SJCRH30 (cell line): ENCODE measurements around the gene GIMAP1. TPM values are rescaled to one million over a fixed set of nuclear protein-coding genes. Genes with fewer than 3 reads are reported as not detected.
A peak's percentile ranks its signal among the peaks of the same experiment; 100 is the strongest.
"Not testable (repeated sequence)": the region's sequence is repeated elsewhere in the genome, so short reads cannot be mapped to it uniquely, and the experiment has no call there.

ENCODE experiments used
- DNase-seq, 2 experiments: peaks; one replicate each; pipeline ENCODE4 v3.0.0-alpha.2; 2015 to 2020
- H3K27ac ChIP-seq: fragments of 250-450 bp; sonication (Bioruptor Pico); 2 replicates; pipeline ENCODE4 v1.5.1; 2020; ENCODE audit warnings: mild to moderate bottlenecking, moderate library complexity
- H3K27me3 ChIP-seq: fragments of 250-450 bp; sonication (Bioruptor Pico); 2 replicates; pipeline ENCODE4 v1.5.1; 2020; ENCODE audit warnings: mild to moderate bottlenecking, moderate library complexity
- H3K36me3 ChIP-seq: fragments of 250-450 bp; sonication (Bioruptor Pico); 2 replicates; pipeline ENCODE4 v1.5.1; 2020; ENCODE audit warnings: mild to moderate bottlenecking, moderate library complexity
- H3K4me1 ChIP-seq: fragments of 250-450 bp; sonication (Bioruptor Pico); 2 replicates; pipeline ENCODE4 v1.5.1; 2020; ENCODE audit warnings: mild to moderate bottlenecking, moderate library complexity
- H3K4me3 ChIP-seq: fragments of 250-450 bp; sonication (Bioruptor Pico); 2 replicates; pipeline ENCODE4 v1.5.1; 2020; ENCODE audit warnings: mild to moderate bottlenecking, moderate library complexity
- H3K9me3 ChIP-seq: fragments of 250-450 bp; sonication (Bioruptor Pico); replicated peaks from 2 replicates; pipeline ENCODE4 v1.5.1; 2020; ENCODE audit warnings: mild to moderate bottlenecking, moderate library complexity
- total RNA-seq: library from RNA; depleted of rRNA; stranded (reverse); fragments of >200 nt; shearing (Covaris generic); gene quantifications from 2 replicates; pipeline ENCODE4 v1.2.3, GENCODE V29; 2014; rRNA removed

Gene GIMAP1
- not detected in 2 replicates for total RNA-seq

DNA sequence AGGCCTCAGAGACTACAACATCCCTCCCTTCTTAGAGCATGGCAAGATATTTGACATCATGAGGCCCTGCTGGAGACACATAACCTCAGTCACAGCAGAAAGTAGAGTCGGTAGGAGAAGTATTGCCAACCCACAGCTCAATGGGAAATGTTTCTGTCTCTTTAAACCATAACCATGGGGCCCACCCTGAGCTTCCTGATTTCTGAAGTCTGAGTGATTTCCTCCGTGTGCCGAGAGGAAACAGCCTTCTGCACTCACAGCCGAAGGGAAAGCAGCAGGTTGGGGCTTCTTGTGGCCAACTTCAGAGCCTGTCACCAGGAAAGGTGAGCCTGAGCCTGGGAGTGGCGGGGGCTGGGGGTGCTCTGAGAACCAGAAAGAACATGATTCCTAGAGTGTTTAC is at the start of gene GIMAP1:
TSS of gene GIMAP1 (plus strand) at position 246 of the 400 bp plus-strand sequence. CDS start 2,435 bp downstream, outside the sequence.
- no peak within 1 kb of the TSS for H3K4me3 ChIP-seq
- no peaks in the 10 kb centered on the region; the same call in 1 of the 2 replicates for H3K9me3 ChIP-seq
- H3K36me3 ChIP-seq = no peaks in the 10 kb centered on the region
- DNase-seq = no peak
- no peak within 1 kb of the TSS for H3K27ac ChIP-seq
- H3K4me1 ChIP-seq = no peaks in the 10 kb centered on the region
- H3K27me3 ChIP-seq = peaks cover 23% of the 10 kb centered on the region; the same call in 1 of the 2 replicates

DNA sequence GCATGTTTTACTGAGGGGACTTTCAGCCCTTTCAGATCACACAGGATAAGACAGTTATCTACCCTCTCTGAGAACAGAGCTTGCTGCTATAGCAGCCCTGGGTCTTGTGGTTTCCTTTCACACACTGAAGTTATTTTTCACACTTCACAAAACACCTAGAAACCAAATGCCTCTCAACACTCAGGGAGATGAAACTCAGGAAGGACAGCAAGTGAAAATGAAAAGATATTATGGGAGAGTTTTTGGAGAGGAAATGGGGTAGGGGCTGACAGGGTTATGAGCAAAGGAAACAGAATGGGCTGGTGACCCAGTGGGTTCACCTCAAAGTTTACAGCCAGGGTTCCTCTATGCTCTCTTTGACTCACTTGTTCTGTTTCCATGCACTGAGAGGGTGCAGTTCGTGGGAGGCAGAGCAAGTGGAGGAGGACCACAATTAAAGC is 47.9 kb upstream of the GIMAP1 start:
- Histone ChIP-seq H3K4me3 (no peak overlapping the region), H3K27ac (no peak overlapping the region), H3K36me3 (no peaks in the 10 kb centered on the region), H3K4me1 (no peaks in the 10 kb centered on the region), H3K9me3 (no peaks in the 10 kb centered on the region), H3K27me3 (no peaks in the 10 kb centered on the region)
- DNase-seq = no peak

- Histone ChIP-seq H3K9me3 (0 out of 2 replicates have a peak, but pooled peaks cover 2% of the 10 kb centered on the region), H3K4me3 (no peak overlapping the region), H3K27me3 (no peaks in the 10 kb centered on the region), H3K4me1 (no peaks in the 10 kb centered on the region), H3K27ac (no peak overlapping the region), H3K36me3 (no peaks in the 10 kb centered on the region)
- no peak for DNase-seq
These were observed 47.4 kb upstream of the GIMAP1 start for GRCh38 chr7:150668977-150669376.

DNA sequence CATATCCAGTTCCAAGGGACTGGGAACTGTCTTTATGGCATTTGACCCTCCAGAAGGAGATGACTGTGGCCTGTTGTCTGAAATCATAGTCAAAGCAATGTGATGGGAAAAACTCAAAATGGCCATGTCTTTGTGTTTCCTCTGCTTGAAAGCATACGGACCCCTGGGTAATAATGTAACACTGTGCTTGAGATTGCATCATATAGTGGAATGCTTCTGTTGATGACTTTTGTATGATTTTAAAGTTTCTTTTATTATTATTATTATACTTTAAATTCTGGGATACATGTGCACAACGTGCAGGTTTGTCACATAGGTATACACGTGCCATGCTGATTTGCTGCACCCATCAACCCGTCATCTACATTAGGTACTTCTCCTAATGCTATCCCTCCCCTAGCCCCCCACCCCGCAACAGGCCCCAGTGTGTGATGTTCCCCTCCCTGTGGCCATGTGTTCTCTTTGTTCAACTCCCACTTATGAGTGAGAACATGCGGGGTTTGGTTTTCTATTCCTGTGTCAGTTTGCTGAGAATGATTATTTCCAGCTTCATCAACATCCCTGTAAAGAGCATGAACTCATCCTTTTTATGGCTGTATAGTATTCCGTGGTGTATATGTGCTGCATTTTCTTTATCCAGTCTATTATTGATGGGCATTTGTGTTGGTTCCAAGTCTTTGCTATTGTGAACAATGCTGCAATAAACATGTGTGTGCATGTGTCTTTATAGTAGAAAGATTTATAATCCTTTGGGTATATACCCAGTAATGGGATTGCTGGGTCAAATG is 44.4 kb upstream of the GIMAP1 start:
- H3K27ac ChIP-seq, H3K9me3 ChIP-seq, H3K4me1 ChIP-seq, H3K27me3 ChIP-seq, DNase-seq, H3K4me3 ChIP-seq, H3K36me3 ChIP-seq: not testable (repeated sequence)

GRCh38 chr7:150675714-150676113 is 40.7 kb upstream of the GIMAP1 start:
- Histone ChIP-seq H3K4me3 (no peak overlapping the region), H3K27ac (no peak overlapping the region), H3K9me3 (0 out of 2 replicates have a peak, but pooled peaks cover 3% of the 10 kb centered on the region), H3K36me3 (no peaks in the 10 kb centered on the region), H3K4me1 (peaks cover 4% of the 10 kb centered on the region; the same call in 1 of the 2 replicates), H3K27me3 (no peaks in the 10 kb centered on the region)
- DNase-seq = no peak

GRCh38 chr7:150676276-150676675 is 40.1 kb upstream of the GIMAP1 start:
- H3K36me3 ChIP-seq, H3K4me3 ChIP-seq, H3K27me3 ChIP-seq, H3K9me3 ChIP-seq, DNase-seq, H3K27ac ChIP-seq, H3K4me1 ChIP-seq: not testable (repeated sequence)

DNA sequence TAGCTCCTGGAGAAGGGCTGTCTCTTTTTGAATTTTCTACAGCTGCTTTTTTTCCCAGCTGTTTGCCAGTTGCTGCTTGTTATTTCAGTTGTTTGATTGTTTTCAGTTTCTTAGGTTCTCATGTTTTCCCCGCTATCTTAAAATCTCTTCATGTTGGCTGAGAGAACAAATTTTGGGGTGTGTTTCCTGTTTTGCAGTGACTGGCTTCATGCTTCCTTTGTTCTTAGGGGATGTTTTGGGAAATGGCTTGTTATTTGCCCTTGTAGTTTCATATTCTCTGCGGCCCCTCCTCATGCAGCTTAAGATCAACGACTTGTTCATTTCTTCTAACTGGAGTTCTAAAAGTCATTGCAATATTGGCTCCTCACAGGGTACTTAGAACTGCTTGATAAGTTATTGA is 39.6 kb upstream of the GIMAP1 start:
- not testable (repeated sequence) for H3K9me3 ChIP-seq, H3K4me1 ChIP-seq, H3K36me3 ChIP-seq, H3K27me3 ChIP-seq, H3K4me3 ChIP-seq, H3K27ac ChIP-seq
- DNase-seq = peak in 1 of 2 experiments; percentile 29

GRCh38 chr7:150678601-150679000 is 37.8 kb upstream of the GIMAP1 start:
- not testable (repeated sequence) for H3K36me3 ChIP-seq, H3K4me1 ChIP-seq, H3K27me3 ChIP-seq, H3K27ac ChIP-seq, H3K4me3 ChIP-seq, H3K9me3 ChIP-seq, DNase-seq

- not testable (repeated sequence) for H3K9me3 ChIP-seq, H3K27me3 ChIP-seq, DNase-seq, H3K4me3 ChIP-seq, H3K27ac ChIP-seq, H3K36me3 ChIP-seq, H3K4me1 ChIP-seq
These were observed 36.0 kb upstream of the GIMAP1 start for GRCh38 chr7:150680364-150680763.

DNA sequence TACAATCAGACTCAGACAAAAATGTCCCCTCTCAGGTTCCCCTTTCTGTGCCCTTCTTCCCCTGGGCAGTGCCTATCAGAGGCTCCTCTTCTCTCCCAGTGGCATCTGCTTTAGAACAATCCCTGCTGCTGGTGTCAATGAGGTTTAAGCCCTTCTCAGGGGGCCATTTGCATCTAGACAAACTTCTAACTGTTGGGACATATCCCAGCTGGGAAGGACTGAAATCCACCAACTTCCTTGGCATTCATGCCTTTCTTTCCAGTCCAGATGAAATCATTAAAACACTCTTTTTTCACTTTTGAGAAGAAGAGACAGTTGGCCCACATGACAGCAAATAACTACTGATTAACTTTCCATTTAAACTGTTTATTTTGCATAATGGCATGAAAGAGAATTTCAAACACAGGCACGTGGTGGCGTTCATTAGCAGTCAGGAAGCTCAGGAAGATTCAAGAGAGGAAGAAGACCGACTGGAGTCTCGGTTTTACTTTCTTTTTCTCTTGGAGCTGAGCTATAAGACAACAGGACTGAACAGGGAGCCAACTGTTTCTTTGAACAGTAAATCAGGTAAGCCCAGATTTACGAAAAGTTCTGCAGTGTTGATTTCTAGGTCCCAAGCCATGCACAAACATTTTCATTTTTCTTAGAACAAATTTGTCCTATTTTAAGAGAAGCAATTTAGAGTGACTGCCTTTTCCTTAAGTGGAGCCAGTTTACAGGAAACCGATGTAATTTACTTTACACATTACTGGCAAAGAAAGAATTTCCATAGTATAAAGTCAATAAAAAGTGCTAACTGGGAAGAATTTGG is 31.0 kb upstream of the GIMAP1 start, which contains the start of gene GIMAP2:
TSS of gene GIMAP2 (plus strand) at position 488 of the 811 bp plus-strand sequence. CDS start 1,354 bp downstream, outside the sequence.
- H3K27ac ChIP-seq = no peak within 1 kb of the TSS
- no peaks in the 10 kb centered on the region for H3K36me3 ChIP-seq
- no peaks in the 10 kb centered on the region for H3K9me3 ChIP-seq
- H3K4me1 ChIP-seq = no peaks in the 10 kb centered on the region
- peak in 1 of 2 experiments; percentile 12 for DNase-seq
- H3K4me3 ChIP-seq = peak within 1 kb of the TSS; percentile 29
- no peaks in the 10 kb centered on the region for H3K27me3 ChIP-seq

DNA sequence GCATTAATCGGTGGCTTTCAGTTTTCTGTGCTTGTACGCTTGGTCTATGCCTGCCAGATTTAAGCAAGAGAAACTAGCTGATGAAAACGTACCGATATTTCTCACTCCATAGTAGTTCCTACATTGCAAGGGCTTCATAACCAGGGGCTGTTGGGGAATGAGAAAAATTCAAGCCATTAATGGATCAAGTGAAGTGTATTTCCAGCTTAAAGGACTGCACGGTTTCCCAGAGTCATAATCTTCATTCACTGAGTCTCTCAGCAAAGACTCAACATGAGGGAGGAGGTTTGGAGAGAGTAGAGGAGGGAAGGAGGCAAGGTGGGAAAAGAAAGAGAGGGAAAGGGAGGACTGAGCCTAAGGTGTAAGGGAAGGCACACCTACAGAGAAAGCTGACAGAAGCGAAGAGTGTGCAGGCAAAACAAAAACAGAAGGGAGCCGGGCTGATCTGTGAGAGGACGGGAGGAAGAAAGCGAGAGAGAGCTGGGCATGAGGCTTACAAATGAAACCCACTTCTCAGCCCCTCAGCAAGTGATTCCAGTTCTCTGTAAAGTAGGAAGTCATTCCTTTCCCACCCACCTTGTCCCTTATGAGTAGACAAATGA is 30.3 kb upstream of the GIMAP1 start:
- Histone ChIP-seq H3K9me3 (no peaks in the 10 kb centered on the region), H3K27me3 (no peaks in the 10 kb centered on the region), H3K4me3 (peak overlapping the region; percentile 29), H3K4me1 (no peaks in the 10 kb centered on the region), H3K36me3 (no peaks in the 10 kb centered on the region), H3K27ac (no peak overlapping the region)
- no peak for DNase-seq

- Histone ChIP-seq H3K4me1 (no peaks in the 10 kb centered on the region), H3K27ac (no peak overlapping the region), H3K9me3 (no peaks in the 10 kb centered on the region), H3K36me3 (no peaks in the 10 kb centered on the region), H3K27me3 (peaks cover 3% of the 10 kb centered on the region; the same call in 1 of the 2 replicates), H3K4me3 (no peak overlapping the region)
- DNase-seq = no peak
These were observed 27.8 kb upstream of the GIMAP1 start for GRCh38 chr7:150688630-150689029.

DNA sequence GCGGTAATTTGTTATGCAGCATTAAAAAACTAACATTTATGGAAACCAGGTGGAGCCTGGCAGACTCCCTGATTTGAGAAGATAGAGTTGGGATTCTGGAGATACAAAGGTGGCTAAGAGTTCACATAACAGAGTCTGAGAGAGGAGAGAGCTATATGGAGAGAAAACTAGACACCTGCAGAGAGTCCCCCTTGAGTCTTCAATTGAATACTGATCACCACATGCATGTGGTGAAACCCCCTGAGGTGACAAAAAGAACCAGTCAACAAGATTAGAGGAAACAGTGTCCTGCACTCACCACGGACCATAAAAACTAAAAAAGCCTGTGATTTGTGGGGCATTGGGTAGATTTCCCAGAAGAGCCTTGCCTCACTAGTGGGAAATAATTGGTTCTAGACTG is 20.8 kb upstream of the GIMAP1 start:
- peaks cover 3% of the 10 kb centered on the region; the same call in 1 of the 2 replicates for H3K27me3 ChIP-seq
- no peak for DNase-seq
- no peaks in the 10 kb centered on the region for H3K36me3 ChIP-seq
- no peak overlapping the region for H3K27ac ChIP-seq
- no peaks in the 10 kb centered on the region for H3K9me3 ChIP-seq
- H3K4me1 ChIP-seq = no peaks in the 10 kb centered on the region
- no peak overlapping the region for H3K4me3 ChIP-seq

DNA sequence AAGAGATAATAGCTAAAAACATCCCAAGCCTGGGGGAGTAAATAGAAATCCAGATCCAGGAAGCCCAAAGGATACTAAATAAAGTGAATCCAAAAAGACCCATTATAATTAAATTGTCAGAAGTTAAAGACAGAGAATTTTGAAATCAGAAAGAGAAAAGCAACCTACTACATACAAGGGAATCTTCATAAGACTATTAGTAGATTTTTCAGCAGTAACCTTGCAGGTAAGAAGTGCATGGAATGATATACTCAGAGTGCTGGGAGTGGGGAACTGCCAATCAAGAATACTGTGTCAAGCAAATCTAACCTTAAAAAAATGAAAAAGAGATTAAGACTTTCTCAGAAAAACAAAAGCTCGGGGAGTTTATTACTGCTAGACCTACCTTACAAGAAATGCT is 13.2 kb upstream of the GIMAP1 start:
- Histone ChIP-seq H3K27ac (no peak overlapping the region), H3K4me1 (no peaks in the 10 kb centered on the region), H3K27me3 (no peaks in the 10 kb centered on the region), H3K4me3 (no peak overlapping the region), H3K36me3 (no peaks in the 10 kb centered on the region), H3K9me3 (peaks cover 16% of the 10 kb centered on the region; the same call in 1 of the 2 replicates)
- DNase-seq = no peak

DNA sequence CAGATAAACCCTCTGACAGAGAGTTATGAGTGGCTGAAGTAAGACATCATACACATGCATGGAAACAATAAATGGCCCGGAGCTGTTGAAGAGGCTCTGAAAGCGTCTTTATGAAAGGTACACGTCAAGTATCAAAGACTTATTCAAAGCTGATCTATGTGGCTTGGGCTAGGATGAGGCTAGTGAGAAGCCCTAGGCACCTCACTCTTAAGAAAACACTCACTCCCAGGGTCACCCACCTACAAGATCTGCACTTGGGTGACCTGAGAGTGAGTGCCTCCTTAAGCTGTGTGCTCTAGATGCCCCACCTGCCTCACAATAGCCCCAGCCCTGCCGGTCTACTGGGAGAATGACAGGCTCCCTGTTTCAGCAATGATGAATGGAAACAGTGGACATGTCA is 1.1 kb upstream of the GIMAP1 start:
- Histone ChIP-seq H3K27me3 (peaks cover 23% of the 10 kb centered on the region; the same call in 1 of the 2 replicates), H3K36me3 (no peaks in the 10 kb centered on the region), H3K9me3 (no peaks in the 10 kb centered on the region; the same call in 1 of the 2 replicates), H3K4me1 (no peaks in the 10 kb centered on the region), H3K4me3 (no peak overlapping the region), H3K27ac (no peak overlapping the region)
- DNase-seq = no peak
